Ovary (tissue), 9 donors: ENCODE results near the gene KRT3. TPM values are rescaled to one million over a fixed set of nuclear protein-coding genes. Genes with fewer than 3 reads are reported as not detected.

Experiments used
- DNase-seq, 5 donors: peaks; one replicate each; pipeline ENCODE4 v3.0.0-alpha.2; 2019 to 2020
- H3K27ac ChIP-seq, 2 donors: fragments of 200-600 bp; one replicate each; pipeline versions ENCODE4 v1.5.1 to v1.8.0; 2019 to 2022
- H3K27me3 ChIP-seq: fragments of 200-600 bp; one replicate; pipeline ENCODE4 v1.8.0; 2022
- H3K36me3 ChIP-seq: fragments of 200-600 bp; sonication (generic); one replicate; pipeline ENCODE4 v1.5.1; 2019
- H3K4me1 ChIP-seq: one replicate; pipeline ENCODE4 v1.8.1; 2013; ENCODE audit warnings: mild to moderate bottlenecking, moderate library complexity; ENCODE audit not compliant: insufficient read depth
- H3K4me3 ChIP-seq: fragments of 200-600 bp; sonication (generic); one replicate; pipeline ENCODE4 v1.5.1; 2017
- H3K9me3 ChIP-seq, 2 donors: fragments of 200-600 bp in 1 of 2; sonication (generic) in 1 of 2; one replicate each; pipeline versions ENCODE4 v1.5.1 to v1.8.1; 2013 to 2019; ENCODE audit warnings: mild to moderate bottlenecking in 1 of 2, moderate library complexity in 1 of 2
- CTCF ChIP-seq, 3 donors: fragments of 450-650 bp in 2 of 3; fragments of 200-600 bp in 1 of 3; IDR thresholded peaks; one replicate each; pipeline versions ENCODE4 v1.5.1 to v1.8.0; 2016 to 2022; ENCODE audit warnings: antibody characterized with exemption in 3 of 3, mild to moderate bottlenecking in 1 of 3
- EP300 ChIP-seq: sonication (generic); formaldehyde crosslinking; IDR thresholded peaks from one replicate; pipeline ENCODE4 v1.6.1; 2017; ENCODE audit warnings: antibody characterized with exemption
- POLR2A ChIP-seq: fragments of 450-650 bp; IDR thresholded peaks from one replicate; pipeline ENCODE4 v1.6.1; 2017; ENCODE audit warnings: antibody characterized with exemption, mild to moderate bottlenecking, moderate library complexity
- WGBS, 3 donors: extraction: QIAGEN DNeasy Blood & Tissue Kit in 1 of 3; methylation state at CpG; one replicate each; pipeline versions ENCODE4 v1.1.5 to v1.1.7; 2013 to 2017; 5-methylcytosine and 5-hydroxymethylcytosine counted together
- intact Hi-C, 4 donors: fragments of 100-400 bp; cut with DNase I; formaldehyde crosslinking; loops; one replicate each; pipeline versions ENCODE4 v1.11.0 to v1.15.1; 2022 to 2023
- polyA plus RNA-seq, 2 donors: library from polyadenylated mRNA; stranded (reverse); fragments of 200-250 nt in 1 of 2; fragments of 350-450 nt in 1 of 2; fragmentation: Illumina TruSeq in 1 of 2; extraction: RNeasy Lipid Tissue Mini Kit (QIAGEN cat#74804) in 1 of 2; gene quantifications; one replicate each; pipeline ENCODE4 v1.2.3, GENCODE V29; 2013 to 2014
- total RNA-seq, 7 donors: library from RNA; depleted of rRNA in 2 of 7; stranded (reverse); fragments of >200 nt in 2 of 7; fragmentation: NEBNext Ultra II Directional in 3 of 7; extraction: Animal tissue kit (Norgen Biotek cat#: 25700) in 3 of 7; gene quantifications; one replicate each; pipeline versions ENCODE4 v1.1.0 to v1.2.4, GENCODE V29; 2016 to 2023
- donor health status: DM: no; HTN: no; CAD: no; lungs with moderate emphysema.
- donor health status: DM: no; HTN: no; CAD: no.
- donor health status: Bipolar disorder and iron deficiency.
- donor health status: DM: yes; HTN: yes; CAD: no.
- donor health status: DM: no; HTN: no; CAD: no.
- donor health status: DM: yes; HTN: yes; CAD: no.

Gene KRT3
- total and polyA plus RNA-seq, 9 donors: not detected

- WGBS, 3 donors: 78 to 87% (median 86%) methylated on average over 8 of the region's 8 CpGs
- H3K36me3 ChIP-seq: no peaks in the 10 kb centered on the region
- no peaks in the 10 kb centered on the region for H3K4me1 ChIP-seq
- intact Hi-C loops: no loop called here
- no peak within 1 kb of the TSS for H3K27ac ChIP-seq
- H3K27me3 ChIP-seq: no peaks in the 10 kb centered on the region
- H3K4me3 ChIP-seq: no peak within 1 kb of the TSS
- TF ChIP-seq CTCF (IDR thresholded peaks at IDR 0.05): no peak
- TF ChIP-seq EP300: no peak
- TF ChIP-seq POLR2A: no peak
- no peak for DNase-seq
- H3K9me3 ChIP-seq: no peaks in the 10 kb centered on the region
Observed at GRCh38 chr12:52776913-52777395, 19.0 kb downstream of the KRT3 start, which contains the start of gene KRT76. Gene KRT76, minus strand, starts transcription at chr12:52777345. Its CDS starts 54 bp downstream, at chr12:52777291.

- 83 to 94% (median 87%) methylated on average over 5 of the region's 5 CpGs for WGBS, 3 donors
- H3K4me1 ChIP-seq: no peaks in the 10 kb centered on the region
- H3K36me3 ChIP-seq: no peaks in the 10 kb centered on the region
- no peak overlapping the region for H3K27ac ChIP-seq
- no peak for DNase-seq
- H3K9me3 ChIP-seq: no peaks in the 10 kb centered on the region
- TF ChIP-seq CTCF (IDR thresholded peaks at IDR 0.05) (no peak), EP300 (no peak), POLR2A (no peak)
- H3K27me3 ChIP-seq: no peaks in the 10 kb centered on the region
- no peak overlapping the region for H3K4me3 ChIP-seq
- intact Hi-C loops: no loop called here
Observed at GRCh38 chr12:52776435-52776834, 19.5 kb downstream of the KRT3 start.

- 31 to 43% (median 39%) methylated on average over 8 of the region's 8 CpGs for WGBS, 3 donors
- no peak overlapping the region for H3K27ac ChIP-seq
- no peaks in the 10 kb centered on the region for H3K36me3 ChIP-seq
- TF ChIP-seq POLR2A: no peak
- no peak for TF ChIP-seq EP300
- TF ChIP-seq CTCF (IDR thresholded peaks at IDR 0.05): no peak
- H3K9me3 ChIP-seq: no peaks in the 10 kb centered on the region
- H3K4me3 ChIP-seq: no peak overlapping the region
- no peaks in the 10 kb centered on the region for H3K4me1 ChIP-seq
- no peaks in the 10 kb centered on the region for H3K27me3 ChIP-seq
- intact Hi-C loops: no loop called here
- DNase-seq: no peak
Observed at GRCh38 chr12:52774629-52775250, 21.2 kb downstream of the KRT3 start.

GRCh38 chr12:52772772-52773171 lies 23.1 kb downstream of the KRT3 start:
- no peak overlapping the region for H3K27ac ChIP-seq
- no peak for TF ChIP-seq POLR2A
- no peak for TF ChIP-seq CTCF (IDR thresholded peaks at IDR 0.05)
- TF ChIP-seq EP300: no peak
- intact Hi-C loops: no loop called here
- 53 to 60% (median 57%) methylated on average over 3 of the region's 3 CpGs for WGBS, 3 donors
- no peaks in the 10 kb centered on the region for H3K9me3 ChIP-seq
- no peaks in the 10 kb centered on the region for H3K36me3 ChIP-seq
- H3K4me3 ChIP-seq: no peak overlapping the region
- DNase-seq: no peak
- no peaks in the 10 kb centered on the region for H3K27me3 ChIP-seq
- no peaks in the 10 kb centered on the region for H3K4me1 ChIP-seq
